ENCODE results near the gene CDKAL1.
"Not testable (repeated sequence)": the region's sequence is repeated elsewhere in the genome, so short reads cannot be mapped to it uniquely, and the experiment has no call there.

Gene CDKAL1

DNA sequence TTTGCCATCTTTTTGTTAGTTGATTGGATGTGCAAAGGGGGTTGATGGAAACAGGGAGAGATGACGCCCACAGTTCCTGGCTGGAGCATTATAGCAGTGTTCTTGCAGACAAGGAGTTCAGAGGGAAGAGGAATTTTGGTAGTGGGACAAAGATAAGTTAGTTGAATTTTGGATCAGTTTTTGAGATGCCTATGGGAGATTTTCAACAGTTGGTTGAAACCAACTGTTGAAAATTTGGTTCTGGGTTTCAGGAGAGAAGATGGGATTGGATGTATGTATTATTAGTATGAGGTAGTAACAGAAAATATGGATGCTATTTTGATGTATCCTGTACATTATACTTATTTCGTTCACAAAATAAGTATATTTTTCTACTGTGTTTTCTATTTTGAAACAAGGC lies 274.2 kb downstream of the CDKAL1 start:
- DNase-seq, result no peak

DNA sequence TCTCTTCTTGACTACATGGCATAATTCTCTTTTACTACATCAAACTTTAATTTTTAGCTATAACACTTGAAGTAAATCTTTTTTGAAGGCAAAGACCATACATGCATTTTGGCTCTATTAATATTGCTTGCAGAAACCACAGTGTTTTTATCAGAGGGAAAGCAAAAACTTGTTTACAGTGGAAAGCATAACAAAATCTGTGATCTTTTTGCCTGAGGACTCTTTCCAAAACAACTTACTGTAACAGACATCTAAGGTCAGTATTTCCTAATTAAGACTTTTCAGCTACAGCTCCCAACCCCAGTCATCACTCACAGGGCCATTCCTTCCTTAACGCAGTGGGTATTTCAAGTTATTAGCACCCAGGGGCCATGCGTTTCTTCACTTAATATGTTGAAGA lies 274.7 kb downstream of the CDKAL1 start:
- no peak for DNase-seq

DNA sequence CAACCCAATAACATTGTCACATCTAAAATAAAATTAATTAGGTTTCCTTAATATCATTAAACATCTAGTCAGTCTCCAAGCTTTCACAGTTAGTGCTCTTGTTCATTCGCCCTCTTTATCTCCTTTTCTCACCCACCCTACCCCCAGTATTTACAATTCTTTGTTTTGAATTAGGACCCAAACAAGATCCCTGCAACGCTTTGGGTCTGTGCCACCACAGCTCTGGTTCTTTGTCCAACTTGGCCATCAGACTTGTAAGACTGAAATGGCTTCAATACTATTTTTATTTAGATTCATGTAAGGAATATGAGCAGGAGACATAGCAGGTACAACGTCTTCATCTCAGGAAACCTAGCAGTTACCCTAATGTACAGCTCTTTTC lies 276.5 kb downstream of the CDKAL1 start:
- DNase-seq, result no peak

GRCh38 chr6:20811109-20811761 lies 277.0 kb downstream of the CDKAL1 start:
- DNase-seq, result no peak

- DNase-seq, result no peak
These were observed 278.5 kb downstream of the CDKAL1 start for GRCh38 chr6:20812776-20813175.

DNA sequence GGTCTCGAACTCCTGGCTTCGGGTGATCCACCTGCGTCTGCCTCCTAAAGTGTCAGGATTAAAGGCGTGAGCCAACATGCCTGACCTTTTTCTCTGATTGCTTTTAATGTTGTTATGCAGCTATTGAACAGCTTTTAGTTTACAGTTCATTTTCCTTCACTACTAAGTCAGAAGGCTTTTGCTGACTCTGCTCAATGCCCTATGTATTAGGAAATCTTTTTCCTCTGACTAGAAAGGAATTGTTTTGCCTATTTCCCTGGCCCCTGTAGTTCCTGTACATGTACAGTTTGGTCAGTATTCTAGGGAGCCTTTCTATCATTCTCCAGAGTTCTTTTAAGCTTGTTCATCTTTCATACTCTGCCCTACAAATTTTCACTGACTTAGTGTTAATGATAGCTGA lies 280.2 kb downstream of the CDKAL1 start:
- no peak for DNase-seq

DNA sequence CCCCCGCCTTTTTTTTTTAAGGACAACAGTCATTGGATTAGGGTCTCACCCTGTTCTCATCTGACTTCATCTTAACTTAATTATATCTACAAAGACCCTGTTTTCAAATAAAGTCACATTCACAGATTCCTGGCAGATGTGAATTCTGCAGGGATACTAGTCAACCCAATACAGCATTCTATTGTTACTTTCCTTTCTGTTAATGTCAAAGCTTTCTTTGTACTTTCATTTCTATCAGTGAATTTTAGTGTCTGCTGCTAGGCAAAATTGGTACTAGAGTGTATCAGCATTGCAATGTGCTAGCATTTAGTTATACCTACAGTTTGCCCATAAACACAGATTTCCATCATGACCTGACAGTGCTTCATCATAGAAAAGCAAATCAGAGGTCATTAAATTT lies 281.9 kb downstream of the CDKAL1 start:
- no peak for DNase-seq

DNA sequence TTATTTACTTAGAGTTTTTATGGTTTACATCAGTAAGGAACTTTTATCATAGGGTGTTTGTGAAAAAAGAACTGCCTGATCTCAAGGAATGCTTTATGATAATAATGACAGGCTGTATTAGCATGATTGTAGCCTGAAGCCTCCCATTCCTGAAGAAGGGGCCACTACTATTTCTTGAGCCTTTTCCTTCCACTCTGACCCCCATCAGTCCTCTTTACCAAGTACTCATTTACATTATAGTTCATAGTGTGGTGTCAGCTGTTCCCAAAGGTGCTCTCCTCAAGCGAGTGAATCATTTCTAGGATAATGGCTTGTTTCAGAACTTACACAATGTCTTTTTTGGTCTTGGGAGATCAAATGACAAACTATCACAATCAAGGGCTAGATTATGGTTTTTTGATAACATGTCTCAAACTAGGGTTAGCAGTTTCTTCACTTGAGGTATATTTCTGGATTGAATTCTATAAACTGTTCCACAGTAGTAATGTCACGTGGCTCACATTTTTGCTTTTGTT lies 283.6 kb downstream of the CDKAL1 start:
- no peak for DNase-seq

- no peak for DNase-seq
These were observed 285.6 kb downstream of the CDKAL1 start for GRCh38 chr6:20819774-20820400.

GRCh38 chr6:20826378-20826777 lies 292.1 kb downstream of the CDKAL1 start:
- DNase-seq, result no peak

DNA sequence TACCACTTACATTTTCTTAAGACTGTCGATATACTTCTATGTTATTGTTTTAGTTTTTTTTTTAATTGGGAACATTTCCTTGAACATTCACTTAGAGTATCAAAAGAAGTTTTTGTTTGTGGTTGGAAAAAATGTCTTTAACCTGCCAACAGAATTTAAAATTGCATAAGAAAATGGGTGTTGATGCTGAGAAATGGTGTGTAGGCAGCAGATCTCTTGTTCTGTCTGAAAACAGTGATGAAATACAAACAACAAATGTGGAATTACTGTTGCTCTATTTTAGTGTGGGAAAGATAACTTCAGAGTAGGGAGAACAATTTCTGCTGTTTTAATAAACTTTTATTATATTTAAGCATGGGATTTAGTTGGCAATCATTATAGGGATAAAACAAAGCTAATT lies 293.5 kb downstream of the CDKAL1 start:
- no peak for DNase-seq

GRCh38 chr6:20830576-20830975 lies 296.3 kb downstream of the CDKAL1 start:
- no peak for DNase-seq

DNA sequence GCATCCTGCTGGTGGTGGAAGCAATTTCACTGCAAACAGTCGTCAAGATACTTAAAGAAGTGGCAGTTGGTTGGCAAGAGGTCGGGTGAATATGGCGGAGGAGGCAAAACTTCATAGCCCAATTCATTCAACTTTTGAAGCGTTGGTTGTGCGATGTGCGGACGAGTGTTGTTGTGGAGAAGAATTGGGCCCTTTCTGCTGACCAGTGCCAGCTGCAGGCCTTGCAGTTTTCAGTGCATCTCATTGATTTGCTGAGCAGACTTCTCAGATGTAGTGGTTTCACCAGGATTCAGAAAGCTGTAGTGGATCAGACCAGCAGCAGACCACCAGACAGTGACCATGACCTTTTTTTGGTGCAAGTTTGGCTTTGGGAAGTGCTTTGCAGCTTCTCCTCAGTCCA lies 297.0 kb downstream of the CDKAL1 start:
- not testable (repeated sequence) for DNase-seq

DNA sequence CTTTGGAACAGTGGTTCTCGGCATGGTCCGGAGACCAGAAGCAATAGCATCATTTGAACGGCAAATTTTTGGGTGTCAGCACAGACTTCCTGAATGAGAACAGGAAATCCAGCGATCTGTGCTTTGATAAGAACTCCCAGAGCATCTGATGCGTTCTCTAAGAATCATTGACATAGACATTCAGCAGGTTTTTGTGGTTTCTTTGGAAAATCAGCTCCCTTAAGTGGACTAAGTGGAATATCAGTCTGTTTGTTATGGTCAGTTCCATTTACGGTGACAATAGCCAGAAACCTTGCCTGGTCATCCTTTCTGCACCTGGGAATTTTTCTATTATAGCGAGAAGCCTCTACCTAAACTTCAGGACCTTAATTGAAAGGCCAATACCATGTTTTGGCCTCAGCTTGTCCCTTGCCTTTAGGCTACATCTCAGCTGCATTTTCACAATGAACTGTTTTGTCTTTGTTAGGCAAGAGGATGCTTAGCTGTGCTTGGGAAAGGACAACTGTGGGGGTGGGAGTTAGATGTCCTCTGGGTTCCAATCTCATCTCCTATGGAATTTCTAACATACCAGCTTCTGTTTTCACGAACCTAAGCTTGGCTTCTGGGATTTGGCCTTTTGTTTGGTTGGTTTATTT lies 299.7 kb downstream of the CDKAL1 start:
- no peak for DNase-seq

DNA sequence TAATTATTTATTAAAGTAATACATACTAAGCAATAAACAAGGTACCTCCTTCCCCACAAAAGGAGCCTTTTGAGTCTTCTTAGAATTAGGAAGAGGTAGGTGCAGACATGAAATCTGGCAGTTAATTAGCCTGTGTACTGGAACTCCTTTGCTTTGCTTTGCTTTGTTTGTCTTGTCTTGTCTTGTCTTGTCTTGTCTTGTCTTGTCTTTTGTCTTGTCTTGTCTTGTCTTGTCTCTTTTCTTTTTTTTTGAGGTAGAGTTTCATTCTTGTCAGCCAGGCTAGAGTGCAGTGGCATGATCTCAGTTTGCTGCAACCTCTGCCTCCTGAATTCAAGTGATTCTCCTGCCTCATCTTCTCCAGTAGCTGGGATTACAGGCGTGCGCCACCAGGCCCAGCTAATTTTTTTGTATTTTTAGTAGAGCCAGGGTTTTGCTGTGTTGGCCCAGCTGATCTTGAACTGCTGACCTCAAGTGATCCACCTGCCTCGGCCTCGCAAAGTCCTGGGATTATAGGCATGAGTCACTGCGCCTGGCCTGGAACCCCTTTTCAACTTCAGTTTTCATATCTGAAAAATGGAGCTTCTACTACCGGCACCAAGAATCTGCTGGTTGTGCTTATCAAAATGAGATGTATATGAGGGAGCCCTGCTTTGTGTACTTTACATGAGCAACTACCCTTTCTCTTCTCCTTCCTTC lies 301.2 kb downstream of the CDKAL1 start:
- DNase-seq, result no peak

- DNase-seq, result peak; percentile 29
These were observed 302.9 kb downstream of the CDKAL1 start for GRCh38 chr6:20837189-20837588.

DNA sequence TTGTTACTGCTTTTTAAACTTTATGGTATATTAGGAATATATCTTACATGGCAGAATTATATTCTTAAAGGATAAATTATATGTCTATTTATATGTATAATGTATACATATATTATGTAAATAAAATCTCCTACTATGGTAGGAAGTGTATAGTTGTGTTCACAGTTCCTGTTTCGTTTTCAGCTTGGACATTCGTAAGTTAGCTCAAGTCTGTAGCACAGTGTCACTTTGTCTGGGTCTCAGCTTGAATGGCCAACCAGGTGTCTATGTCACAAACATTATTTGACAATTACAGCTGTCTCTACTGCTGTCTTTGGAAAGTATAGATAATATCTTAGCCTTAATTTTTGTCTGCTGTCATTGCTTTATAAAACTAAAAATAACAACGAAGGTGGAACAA lies 303.9 kb downstream of the CDKAL1 start:
- DNase-seq, result no peak

DNA sequence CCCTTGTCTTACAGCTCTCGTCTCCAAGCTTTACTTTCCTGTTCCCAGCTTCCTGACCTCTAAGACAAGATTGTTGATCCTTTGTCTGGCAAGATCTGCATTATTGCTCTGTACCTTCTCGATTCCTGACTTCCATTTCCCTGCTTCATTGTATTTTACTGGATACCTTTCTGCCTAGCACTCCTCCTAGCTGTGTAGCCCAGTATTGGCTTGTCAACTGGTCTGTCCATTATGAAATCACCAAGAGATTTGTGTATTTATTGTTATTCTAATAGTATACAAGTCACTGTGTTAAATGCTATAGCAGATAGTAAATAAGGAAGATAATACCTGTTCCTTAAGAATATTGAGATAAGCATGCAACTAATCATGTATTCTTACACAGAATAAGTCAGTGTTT lies 305.4 kb downstream of the CDKAL1 start:
- no peak for DNase-seq

DNA sequence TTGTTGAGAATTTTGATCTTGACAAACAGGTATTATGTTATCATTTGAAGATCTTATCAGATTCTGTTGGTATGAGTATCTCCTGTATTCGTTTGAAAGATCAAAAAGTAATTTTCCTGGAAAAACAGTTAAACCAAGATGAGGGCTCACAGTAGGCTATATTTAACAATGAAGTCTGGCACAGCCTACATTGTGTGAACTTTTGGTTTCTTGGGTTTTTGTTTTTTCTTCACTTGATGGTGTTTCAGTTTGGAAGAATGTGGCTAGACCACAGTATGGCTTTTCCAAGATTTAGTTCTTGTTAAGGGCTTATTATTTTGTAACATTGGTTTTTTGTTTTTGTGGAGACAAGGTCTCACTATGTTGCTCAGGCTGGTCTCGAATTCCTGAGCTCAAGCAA lies 306.4 kb downstream of the CDKAL1 start:
- DNase-seq, result no peak

- DNase-seq, result no peak
These were observed 307.5 kb downstream of the CDKAL1 start for GRCh38 chr6:20841806-20842205.

GRCh38 chr6:20845592-20845991 lies 311.3 kb downstream of the CDKAL1 start:
- no peak for DNase-seq

GRCh38 chr6:20846602-20847028 lies 312.4 kb downstream of the CDKAL1 start:
- DNase-seq, result no peak

DNA sequence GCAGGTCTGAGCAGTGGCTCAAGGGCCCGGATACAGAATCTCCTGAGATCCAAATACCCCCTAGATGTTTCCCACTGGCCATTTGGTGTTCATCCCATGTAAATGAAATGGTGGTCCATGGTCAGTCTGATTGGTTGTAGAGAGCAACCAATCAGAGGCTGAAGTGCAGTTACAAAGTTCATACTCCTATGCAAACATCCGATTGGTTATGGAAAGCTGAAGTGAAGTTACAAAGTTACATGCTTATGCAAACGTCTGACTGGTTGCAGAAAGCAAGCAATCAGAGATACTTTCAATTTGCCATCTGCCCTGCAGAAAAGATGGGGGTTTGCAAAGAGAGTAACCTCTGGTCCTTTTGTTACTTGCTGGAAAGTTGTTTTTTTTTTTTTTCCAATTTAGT lies 313.6 kb downstream of the CDKAL1 start:
- no peak for DNase-seq
